DLD1 (cell line): ENCODE results near the gene PDZD2.
"Not testable (repeated sequence)": the region's sequence is repeated elsewhere in the genome, so short reads cannot be mapped to it uniquely, and the experiment has no call there.

Source experiments
- in situ Hi-C: cut with HindIII; loops from 2 replicates; pipeline ENCODE4 v1.10.0; 2017; ENCODE audit warnings: low sequenced_read_pairs

Gene PDZD2

DNA sequence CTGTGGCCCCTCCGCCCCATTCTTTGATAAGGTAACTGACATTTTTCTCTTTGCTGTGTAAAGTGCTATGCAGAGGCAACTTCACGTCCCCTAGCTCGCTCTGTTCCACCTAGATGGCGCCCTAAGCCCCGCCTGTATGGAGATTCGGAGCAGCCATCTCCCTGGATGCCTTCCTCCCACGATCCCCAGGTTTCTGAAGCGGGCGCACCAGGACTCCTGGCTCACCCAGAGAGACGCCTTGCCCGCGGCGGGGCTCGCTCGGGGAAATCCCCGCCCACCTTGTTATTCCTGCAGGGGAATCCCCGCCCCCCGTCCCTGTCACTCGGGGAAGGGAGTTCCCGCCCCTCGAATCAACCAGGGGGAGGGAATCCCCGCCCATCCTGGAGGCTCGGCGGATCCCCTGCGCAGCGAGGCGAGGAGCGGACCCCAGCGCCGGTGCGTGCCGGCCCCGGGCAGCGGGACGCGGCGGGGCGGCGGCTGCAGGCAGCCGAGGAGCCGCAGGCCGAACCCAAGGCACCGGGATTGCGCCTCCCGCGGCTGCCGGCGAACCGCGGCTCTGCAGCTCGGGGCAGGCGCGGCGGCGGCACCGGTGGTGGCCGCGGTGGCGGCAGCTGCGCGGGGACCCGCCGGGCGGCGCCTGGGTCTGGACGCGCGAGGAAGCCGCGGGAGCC is at the start of gene PDZD2:
TSS of gene PDZD2 (plus strand) at position 384 of the 671 bp plus-strand sequence.
- in situ Hi-C loops: no loop called here

DNA sequence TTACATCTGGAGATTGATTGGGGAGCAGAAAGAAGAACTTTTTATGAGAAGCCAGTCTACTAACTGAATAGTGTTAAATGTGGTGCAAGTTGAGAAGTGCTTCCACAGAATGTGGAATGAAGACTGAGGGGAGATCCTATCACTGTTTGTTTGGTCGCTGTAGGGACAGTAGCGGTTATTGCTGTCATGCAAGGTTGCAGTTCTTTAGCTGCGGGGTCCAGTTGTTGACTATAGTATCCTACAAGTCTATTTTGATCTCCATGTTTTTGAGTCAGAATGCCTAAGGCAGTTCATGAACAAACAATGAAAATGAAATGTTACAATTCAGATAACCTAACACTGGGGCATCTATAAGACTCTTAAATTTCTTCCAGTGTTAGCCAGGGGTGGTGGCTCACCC is 45.3 kb upstream of the PDZD2 start:
- in situ Hi-C loops: no loop called here

DNA sequence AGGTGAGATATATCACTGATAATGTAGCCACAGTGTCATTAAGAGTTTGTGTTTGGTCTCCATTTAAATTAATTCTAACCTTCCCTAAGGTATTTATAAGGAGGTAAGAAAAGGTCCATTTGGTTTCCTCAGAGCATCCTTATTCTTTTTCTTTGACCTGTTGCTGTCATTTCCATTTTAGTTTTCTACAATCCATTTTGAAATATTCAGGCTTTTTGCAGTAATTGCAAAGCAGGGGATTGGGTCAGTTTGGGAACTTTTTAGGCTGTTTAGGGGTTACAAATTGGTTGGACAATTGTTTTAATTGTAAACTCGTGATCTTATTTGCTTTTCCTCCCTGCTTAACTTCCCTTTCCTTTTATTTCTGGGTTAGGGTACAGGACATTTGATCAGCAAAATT is 42.6 kb upstream of the PDZD2 start:
- in situ Hi-C loops: no loop called here

DNA sequence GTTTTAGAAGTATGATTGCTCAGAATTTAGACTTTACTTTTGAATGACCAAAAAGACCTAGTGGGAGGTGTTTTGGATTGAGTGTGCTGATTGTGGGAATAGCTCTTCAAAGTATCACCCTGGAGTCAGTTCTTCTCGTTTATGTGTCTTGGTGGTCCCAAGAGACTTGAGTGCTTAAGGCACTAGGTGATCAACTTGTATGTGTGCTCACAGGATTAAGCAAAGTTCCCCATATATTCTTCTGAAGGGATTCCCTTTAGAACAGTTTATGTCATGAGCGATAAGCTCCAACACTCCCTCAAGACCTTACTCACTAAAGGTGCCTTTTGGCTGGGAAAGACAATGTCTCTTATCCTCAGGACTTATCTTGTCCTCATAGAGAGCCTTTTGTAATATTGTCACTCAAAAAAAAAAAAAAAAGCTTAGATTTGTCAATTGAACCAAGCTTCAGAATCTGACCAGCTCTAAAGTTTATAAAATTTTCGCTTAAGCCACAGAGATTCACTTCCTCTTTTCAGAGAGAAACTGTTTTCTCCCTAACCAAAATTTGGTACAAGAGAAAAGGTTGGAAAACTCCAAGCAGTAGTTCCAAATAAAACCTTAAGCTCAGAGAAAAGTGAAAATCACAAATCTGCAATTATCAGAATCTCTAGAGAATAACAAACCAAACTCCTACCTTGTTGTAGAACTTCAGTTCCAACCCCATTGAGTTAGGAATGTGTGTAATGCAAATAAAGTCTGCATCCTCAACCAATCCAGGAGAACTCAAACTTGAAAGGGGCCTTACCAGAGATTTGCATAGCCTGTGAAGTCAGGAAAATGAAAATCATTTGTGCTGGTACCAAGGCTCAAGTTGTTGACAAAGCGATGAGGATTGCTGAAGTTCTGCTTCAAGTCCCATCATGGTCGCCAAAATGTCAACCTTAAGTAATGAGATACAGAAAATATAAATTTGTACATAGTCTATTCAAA is 40.0 kb upstream of the PDZD2 start:
- in situ Hi-C loops: no loop called here

DNA sequence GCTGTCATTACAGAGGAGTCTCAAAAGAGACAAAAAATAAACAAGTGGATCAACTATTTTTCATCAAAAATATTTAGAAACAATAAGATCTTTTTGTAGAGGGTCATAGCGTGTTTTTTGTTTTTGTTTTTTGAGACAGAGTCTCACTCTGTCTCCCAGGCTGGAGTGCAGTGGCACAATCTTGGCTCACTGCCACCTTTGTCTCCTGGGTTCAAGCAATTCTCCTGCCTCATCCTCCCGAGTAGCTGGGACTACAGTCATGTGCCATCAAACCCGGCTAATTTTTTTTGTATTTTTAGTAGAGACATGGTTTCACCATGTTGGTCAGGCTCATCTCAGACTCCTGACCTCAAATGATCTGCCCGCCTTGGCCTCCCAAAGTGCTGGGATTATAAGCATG is 36.6 kb upstream of the PDZD2 start:
- in situ Hi-C loops: not testable (repeated sequence)

DNA sequence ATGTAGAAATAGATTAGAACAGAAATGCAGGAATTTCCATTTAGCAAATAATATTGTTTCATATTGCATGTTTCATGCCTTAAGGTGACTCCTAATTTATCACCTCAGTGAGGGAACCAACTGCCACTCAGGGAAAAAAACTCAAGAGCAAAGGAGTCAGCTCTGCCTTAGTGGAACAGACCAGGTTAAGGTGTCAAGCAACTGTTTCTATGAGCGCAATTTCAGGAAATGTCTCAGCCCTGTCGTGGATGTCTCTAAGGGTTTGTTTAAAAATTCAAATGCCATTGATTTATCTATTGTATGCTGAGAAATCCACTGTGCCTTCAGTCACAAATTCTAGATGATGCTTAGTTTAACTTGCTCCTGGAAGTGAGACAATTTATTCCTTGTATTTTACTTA is 34.7 kb upstream of the PDZD2 start:
- in situ Hi-C loops: no loop called here

DNA sequence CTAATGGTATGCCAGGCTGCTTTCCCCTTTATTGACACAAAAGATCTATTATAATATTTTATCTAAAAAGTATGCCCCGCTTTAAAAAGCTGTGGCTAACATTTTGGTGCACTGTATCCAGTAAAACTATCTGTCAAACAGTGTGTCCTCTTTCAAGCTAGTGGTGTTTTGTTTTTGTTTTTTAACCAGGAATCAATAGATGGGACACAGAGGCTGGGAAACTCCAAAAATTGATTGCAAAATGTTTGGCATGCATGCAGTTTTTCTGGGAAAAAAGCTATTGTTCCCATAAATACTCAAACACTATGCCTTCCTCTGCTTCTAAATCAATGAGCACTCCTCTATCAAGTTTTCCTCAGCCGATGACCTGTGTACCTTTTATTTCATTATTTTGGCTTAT is 34.3 kb upstream of the PDZD2 start:
- in situ Hi-C loops: no loop called here

DNA sequence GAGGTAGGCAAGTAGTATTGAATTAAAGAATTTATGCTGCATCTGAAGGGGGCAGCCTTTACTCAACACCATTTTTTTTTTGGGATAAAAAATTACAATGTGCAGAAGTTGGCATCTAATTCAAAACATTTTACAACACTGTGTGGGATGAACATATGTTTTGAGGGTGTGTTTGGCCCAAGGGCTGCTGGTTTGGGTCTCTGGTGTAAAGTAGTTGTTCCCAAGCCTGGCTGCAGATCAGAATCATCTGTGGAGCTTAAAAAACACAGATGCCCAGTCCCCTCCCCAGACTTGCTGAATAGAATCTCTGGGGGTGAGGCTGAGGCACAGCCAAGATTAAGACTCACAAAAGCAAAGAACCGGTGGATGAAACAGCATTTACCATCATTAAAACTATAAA is 33.0 kb upstream of the PDZD2 start:
- in situ Hi-C loops: no loop called here

DNA sequence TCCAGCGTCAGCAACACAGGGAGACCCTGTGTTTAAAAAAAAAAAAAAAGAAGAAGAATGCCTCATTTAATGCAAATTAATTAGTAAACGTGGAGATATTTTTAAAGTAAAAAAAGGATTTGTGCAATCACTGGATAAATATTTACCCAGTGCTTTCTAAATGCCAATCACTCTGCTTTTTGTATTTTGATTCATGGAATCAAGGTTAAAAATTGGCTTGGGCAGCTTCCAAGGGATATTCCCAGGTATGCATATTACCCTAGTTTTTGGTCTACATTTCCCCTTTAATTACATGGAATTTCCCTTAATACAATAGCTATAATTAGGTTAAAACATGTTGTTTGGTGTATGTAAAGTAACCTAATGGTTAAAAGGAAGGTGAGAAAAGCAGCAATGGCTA is 31.4 kb upstream of the PDZD2 start:
- in situ Hi-C loops: no loop called here

DNA sequence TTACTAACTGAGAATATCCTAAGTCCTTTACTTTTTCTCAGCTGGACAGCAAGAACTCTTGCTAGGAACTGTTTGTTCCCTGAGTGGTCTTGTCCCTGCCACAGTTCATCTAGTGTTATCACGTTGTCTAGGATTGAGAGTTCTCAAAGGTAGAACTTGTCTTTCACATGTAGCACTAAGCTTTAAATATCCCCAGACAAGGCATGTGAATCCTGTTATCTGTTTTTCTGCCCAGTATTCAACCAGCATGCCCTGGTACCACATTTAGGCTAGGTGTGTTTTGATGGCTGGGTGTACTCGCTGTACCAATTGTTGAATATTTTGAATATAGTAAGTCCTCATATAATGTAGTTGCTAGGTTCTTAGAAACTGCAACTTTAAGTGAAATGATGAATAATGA is 27.9 kb upstream of the PDZD2 start:
- in situ Hi-C loops: no loop called here

DNA sequence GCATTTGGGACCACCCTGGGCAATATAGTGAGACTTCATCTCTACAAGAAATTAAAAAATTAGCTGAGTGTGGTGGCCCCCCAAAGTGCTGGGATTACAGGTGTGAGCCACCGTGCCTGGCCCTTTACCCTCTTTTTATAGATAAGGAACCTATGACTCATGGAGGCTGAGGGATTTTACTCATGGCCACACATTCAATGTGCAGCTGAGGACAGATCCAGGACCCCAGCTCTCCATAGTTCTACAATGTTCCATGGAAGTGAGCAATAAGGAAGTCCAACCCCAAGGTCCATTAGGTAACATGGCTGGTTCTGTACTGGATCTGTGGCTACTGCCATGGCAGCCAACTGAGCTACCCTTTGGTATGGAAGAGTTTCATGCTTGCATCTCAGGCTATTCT is 25.3 kb upstream of the PDZD2 start:
- in situ Hi-C loops: no loop called here

DNA sequence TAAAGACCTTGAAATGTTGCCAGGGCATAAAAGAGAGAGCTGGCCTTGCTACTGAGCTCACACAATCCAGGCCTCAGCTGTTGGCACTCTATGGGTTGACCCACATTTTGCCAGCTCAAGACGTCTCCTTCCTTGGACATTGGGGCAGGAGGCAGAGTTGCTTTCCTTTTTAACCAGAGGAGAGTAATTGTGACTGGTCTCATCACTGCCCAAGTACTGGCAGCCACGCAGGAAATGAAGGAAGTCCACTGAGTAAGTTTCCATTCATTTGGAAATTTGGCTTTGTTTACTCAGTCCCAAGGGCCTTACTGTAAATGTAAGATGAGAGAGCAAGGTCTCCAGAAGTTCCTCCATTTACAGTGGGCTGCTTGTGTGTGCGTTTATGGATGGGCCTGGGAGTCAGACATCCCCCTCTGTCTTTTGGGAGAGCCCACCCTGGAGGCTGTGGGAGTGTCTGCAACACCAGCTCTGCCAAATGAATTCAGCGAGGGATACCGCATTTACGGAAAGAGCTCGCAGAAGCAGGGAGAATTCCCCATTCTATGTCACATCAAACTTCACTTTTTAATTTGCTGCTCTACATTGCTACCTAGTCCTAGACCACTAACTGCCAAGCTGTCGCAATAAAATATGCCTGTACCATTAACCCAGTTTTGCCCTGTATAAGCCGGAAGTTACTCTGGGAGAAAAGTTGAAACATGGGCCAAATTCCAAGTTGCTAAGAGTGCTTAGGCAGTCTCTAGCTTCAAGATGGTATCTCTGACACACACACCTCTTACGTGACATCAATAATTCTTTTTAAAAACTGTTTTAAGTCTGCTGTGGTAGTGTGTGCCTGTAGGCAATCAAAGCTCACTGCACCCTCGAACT is 24.5 kb upstream of the PDZD2 start:
- in situ Hi-C loops: no loop called here

DNA sequence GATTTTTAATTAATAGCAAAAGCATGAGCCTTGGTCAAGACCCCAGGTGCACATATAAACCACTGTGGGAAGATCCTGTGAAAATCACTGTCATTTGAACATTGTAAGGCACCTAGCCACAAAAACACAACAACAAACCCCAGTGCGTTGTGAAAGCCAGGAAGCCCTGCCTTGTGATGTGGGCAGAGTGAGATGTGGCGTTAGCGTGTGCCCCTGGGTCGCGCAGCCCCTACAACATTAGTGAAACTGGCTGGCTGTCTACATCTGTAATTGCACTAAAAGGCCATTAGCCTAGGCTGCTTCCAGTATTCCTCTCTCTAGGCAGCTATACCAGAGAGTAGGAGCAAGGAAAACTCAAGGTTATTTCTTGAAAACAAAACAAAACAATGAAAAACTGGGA is 21.1 kb upstream of the PDZD2 start:
- in situ Hi-C loops: no loop called here

DNA sequence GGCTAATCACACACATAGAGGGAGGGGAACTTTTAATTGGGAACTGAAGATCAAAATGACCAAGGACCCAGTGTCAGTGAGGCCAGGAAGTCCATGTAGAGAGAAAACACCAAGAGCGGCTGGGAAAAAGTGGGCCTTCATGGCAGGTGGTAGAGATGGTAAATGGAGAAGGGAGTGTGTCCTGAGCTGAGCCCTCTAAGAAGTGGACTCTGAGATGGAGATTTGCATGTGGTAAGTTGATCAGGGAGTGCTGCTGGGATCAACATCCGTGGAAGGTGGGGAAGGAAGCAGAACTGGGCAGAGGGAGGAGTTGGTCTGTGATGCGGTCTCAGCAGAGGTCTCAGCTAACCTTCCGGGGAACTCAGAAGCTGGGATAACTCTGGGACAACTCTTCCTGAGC is 18.9 kb upstream of the PDZD2 start:
- in situ Hi-C loops: no loop called here

DNA sequence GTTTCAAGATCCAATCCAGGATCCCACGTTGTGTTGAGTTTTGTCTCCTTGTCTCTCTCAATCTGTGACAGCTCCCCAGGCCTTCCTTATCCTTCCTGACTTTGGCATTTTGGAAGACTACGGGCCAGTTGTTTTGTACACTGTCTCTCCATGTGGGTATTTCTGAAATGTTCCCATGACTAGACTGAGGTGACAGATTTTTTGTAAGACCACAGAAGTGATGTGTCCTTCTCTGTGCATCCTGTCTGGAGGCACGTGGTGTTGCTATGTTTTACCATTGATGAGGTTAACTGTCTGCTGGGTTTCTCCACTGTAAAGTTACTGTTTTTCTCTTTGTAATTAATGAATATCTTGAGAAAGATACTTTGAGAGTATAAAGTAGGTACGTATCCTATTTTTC is 15.7 kb upstream of the PDZD2 start:
- in situ Hi-C loops: no loop called here

DNA sequence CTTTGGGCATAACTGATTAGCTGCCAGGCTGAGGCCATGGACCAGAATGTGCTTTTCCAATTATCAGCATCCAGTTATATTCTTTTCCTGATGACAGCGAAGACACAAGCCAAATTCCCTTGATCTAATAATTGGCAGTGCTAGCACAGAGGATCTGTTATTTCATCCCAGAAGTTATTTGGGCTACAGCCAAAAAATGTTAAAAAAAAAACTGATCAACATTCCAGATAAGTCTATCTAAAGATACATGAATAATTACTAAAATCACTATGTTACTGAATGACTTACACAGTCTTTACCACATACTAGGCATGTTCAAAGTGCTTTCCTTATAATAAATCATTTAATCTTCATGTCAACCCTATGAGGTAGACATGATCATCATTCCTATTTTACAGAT is 13.5 kb upstream of the PDZD2 start:
- in situ Hi-C loops: no loop called here

DNA sequence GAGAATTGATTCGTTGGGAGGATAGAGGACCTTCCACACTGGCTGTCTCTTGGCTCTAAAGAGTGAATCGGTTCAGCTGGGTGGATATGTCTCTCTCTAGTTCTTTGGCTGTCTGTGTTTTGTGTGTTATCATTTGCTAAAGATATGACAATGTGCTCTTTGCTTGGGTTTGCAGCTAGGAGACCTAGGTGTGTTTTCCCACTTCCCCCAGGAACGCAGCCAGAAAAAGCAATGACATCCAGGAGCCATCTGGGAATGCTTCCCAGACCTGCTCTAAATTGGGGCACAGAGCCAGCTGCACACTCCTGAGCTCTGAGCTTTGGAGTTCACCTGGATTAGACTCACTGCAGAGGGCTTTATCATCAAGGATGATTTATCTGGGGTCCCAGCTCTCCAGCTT is 12.8 kb upstream of the PDZD2 start:
- in situ Hi-C loops: no loop called here

DNA sequence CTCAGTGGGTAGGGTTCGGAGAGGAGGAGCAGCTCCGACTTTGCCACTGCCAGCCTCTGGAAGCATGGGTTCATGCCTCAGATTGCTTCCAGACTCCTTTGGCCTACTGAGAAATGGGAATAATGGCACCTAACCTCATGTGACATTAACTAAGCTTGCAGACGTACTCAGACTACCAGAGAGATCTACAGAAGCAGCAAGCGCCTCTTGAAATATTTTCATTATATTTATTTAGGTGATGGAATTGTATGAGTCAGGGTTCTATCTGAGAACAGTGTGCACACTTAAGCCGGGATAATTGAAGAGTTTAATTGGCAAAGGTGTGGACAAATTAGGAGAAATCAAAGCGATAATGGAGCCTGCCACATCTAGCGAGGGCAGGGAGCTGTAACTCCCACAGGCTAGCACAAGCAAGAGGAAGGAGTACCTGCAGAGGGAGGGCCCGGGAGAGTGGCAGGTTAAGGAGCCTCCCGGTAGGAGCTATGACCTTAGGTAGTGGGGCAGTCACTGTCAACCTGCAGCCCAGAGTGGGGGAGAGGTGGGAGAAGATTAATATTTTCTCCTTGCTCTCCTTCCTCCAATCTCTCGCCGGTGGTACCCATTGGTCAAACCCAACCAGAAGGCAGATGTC is 12.2 kb upstream of the PDZD2 start:
- in situ Hi-C loops: no loop called here

DNA sequence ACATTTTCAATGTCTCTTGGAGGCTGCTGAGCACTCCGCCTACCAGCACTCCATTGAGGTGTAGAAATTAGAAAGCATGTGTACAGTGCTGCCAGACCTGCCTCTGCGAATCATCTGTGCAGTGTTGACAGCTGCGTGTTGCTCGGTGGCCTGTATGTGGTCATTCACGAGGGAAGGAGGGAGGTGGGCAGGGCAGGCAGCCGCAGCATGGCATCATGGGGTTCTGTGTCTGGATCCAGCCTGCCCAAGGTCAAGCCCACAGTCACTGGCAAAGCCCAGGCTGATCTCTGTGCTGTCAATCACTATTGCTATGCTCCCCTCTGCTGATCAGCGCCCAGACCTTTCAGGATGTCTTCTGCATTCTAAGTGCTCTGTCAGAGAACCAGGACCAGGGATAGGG is 8.0 kb upstream of the PDZD2 start:
- in situ Hi-C loops: no loop called here

DNA sequence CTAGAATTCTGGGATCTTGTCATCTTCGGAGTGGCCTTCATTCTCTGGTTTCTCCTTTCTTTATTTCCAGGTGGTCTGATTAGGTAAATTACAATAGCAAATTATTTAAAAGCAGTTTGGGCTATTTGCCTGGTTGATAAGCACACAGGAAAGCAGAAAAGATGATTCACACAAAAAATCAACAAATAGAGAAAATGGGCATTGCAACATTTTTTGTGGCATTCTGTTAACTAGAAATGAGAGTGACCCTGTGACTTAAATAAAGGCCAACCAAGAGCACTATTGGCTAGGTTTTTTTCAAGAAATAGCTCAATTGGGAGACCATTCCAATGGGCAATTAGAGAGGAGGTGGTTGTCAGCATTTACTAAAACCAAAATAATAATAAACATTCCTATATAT is 6.5 kb upstream of the PDZD2 start:
- in situ Hi-C loops: no loop called here

DNA sequence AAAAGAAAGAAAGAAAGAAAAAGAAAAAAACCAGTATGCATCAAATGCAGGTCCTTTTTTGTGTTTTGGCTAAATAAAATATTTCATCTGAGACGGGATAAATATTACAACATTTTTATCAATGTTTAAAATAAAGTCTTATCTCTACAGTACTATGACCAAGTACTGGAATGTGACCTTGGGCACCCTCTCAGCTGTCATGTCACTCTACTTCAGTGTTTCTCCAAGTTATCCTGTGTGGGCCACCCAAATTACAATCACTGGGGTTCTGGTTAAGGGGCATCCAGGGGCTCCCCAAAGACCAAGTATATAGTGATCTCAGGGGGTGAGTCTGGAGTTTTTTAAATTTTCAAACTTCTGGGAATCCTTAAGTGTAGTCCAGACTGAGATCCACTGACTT is 3.5 kb upstream of the PDZD2 start:
- in situ Hi-C loops: no loop called here
